ENCODE data around the gene TRIM8. TPM values are rescaled to one million over a fixed set of nuclear protein-coding genes. Genes with fewer than 3 reads are reported as not detected.
A peak's percentile ranks its signal among the peaks of the same experiment; 100 is the strongest.

TRIM8 gene
- total RNA-seq, 1 experiment from 2014 or later, result 91.6 TPM

- H3K79me2 ChIP-seq (ENCODE audit: insufficient read depth, low read length), result no peaks in the 10 kb centered on the region
- H3K27me3 ChIP-seq (ENCODE audit: insufficient read depth, low read length), result no peaks in the 10 kb centered on the region
- RAD21 ChIA-PET (ENCODE audit: low non-redundant PET in 1 of 2, low total read pairs in 2 of 2, uncharacterized antibody in 2 of 2, unreplicated experiment in 2 of 2), result interaction anchor here in 1 of 2 experiments (1.1 kb wide), 1 partner anchor 25 kb away, joined by 9 read pairs; no protein-coding TSS in a partner anchor
- H3K4me2 ChIP-seq (ENCODE audit: low read length), result peak overlapping the region; percentile 55
- ATAC-seq (peak; percentile 8; the same call in 1 of the 2 replicates), DNase-seq (ENCODE audit: low read depth, low spot score) (no peak)
- BruUV-seq (replicated peaks), result no TSS peak
- H3K4me1 ChIP-seq (ENCODE audit: control insufficient read depth in 1 of 2, insufficient read depth in 2 of 2, low read length in 2 of 2), result peaks cover 13 to 23% of the 10 kb centered on the region in 2 experiments
- CTCF ChIA-PET, result interaction anchor here (0.7 to 3.8 kb wide), 12 partner anchors 8 to 440 kb away, joined by 3 to 40 read pairs (median 4); partner anchors contain the start of genes ARL3, SFXN2 and TRIM8
- H3K9me3 ChIP-seq (ENCODE audit: control insufficient read depth in 1 of 2, insufficient read depth in 1 of 2, low read depth in 1 of 2, low read length in 2 of 2), result no peaks in the 10 kb centered on the region
- peak overlapping the region; percentile 31; the same call in 1 of the 2 replicates for H3K9ac ChIP-seq (ENCODE audit: low read length)
- TF ChIP-seq CTCF (IDR thresholded peaks at IDR 0.05 in 2 of 3, conservative IDR thresholded peaks at IDR 0.05 in 1 of 3; ENCODE audit: borderline replicate concordance in 1 of 3, insufficient read depth in 1 of 3, low read depth in 2 of 3, low read length in 2 of 3) (peak in 1 of 3 experiments; percentile 1; a peak in 1 of 6 replicates), CEBPB (IDR thresholded peaks at IDR 0.05; ENCODE audit: low read depth) (no peak), POLR2A (IDR thresholded peaks at IDR 0.05; ENCODE audit: borderline replicate concordance, extremely low read depth, insufficient read depth, insufficient read length) (no peak), EGR1 (IDR thresholded peaks at IDR 0.05; ENCODE audit: low read depth) (no peak), EZH2 (IDR thresholded peaks at IDR 0.05) (no peak)
- no peaks in the 10 kb centered on the region for H4K20me1 ChIP-seq (ENCODE audit: insufficient read depth)
- POLR2A ChIA-PET, result interaction anchor here (1.1 to 1.3 kb wide), 2 partner anchors 15 to 24 kb away, joined by 3 read pairs; no protein-coding TSS in a partner anchor
- intact Hi-C loops (cut with micrococcal nuclease), result no loop called here
- no peak overlapping the region for H3K4me3 ChIP-seq (replicated peaks in 1 of 2; ENCODE audit: low read depth in 1 of 2, low read length in 2 of 2)
- peak overlapping the region; percentile 1; the same call in 1 of the 2 replicates for H3K27ac ChIP-seq (ENCODE audit: low read depth, low read length)
- no peaks in the 10 kb centered on the region for H3K9me2 ChIP-seq (ENCODE audit: insufficient read depth)
- H3K36me3 ChIP-seq (ENCODE audit: control insufficient read depth in 1 of 2, insufficient read depth in 2 of 2, low read length in 2 of 2), result no peaks in the 10 kb centered on the region
- no peak overlapping the region for H2AFZ ChIP-seq (ENCODE audit: low read depth, low read length, poor library complexity, severe bottlenecking)
Observed at GRCh38 chr10:102670065-102670670, 25.9 kb downstream of the TRIM8 start.

- H3K4me1 ChIP-seq (ENCODE audit: control insufficient read depth in 1 of 2, insufficient read depth in 2 of 2, low read length in 2 of 2), result peaks cover 13 to 21% of the 10 kb centered on the region in 2 experiments
- H3K36me3 ChIP-seq (ENCODE audit: control insufficient read depth in 1 of 2, insufficient read depth in 2 of 2, low read length in 2 of 2), result no peaks in the 10 kb centered on the region
- no TSS peak for BruUV-seq (replicated peaks)
- no peaks in the 10 kb centered on the region for H3K9me3 ChIP-seq (ENCODE audit: control insufficient read depth in 1 of 2, insufficient read depth in 1 of 2, low read depth in 1 of 2, low read length in 2 of 2)
- no peak overlapping the region for H3K9ac ChIP-seq (ENCODE audit: low read length)
- CTCF ChIA-PET, result interaction anchor here (0.9 to 3.8 kb wide), 5 partner anchors 8 to 87 kb away, joined by 3 to 40 read pairs (median 5); partner anchors contain the start of gene TRIM8
- no peaks in the 10 kb centered on the region for H3K79me2 ChIP-seq (ENCODE audit: insufficient read depth, low read length)
- no peaks in the 10 kb centered on the region for H4K20me1 ChIP-seq (ENCODE audit: insufficient read depth)
- no peak overlapping the region for H2AFZ ChIP-seq (ENCODE audit: low read depth, low read length, poor library complexity, severe bottlenecking)
- H3K4me3 ChIP-seq (replicated peaks in 1 of 2; ENCODE audit: low read depth in 1 of 2, low read length in 2 of 2), result no peak overlapping the region
- no peak for DNase-seq (ENCODE audit: low read depth, low spot score)
- intact Hi-C loops (cut with micrococcal nuclease), result no loop called here
- ATAC-seq, result no peak
- H3K4me2 ChIP-seq (ENCODE audit: low read length), result no peak overlapping the region
- H3K27ac ChIP-seq (ENCODE audit: low read depth, low read length), result no peak overlapping the region
- TF ChIP-seq CEBPB (IDR thresholded peaks at IDR 0.05; ENCODE audit: low read depth) (no peak), EZH2 (IDR thresholded peaks at IDR 0.05) (no peak), CTCF (IDR thresholded peaks at IDR 0.05 in 2 of 3, conservative IDR thresholded peaks at IDR 0.05 in 1 of 3; ENCODE audit: borderline replicate concordance in 1 of 3, insufficient read depth in 1 of 3, low read depth in 2 of 3, low read length in 2 of 3) (no peak), MAX (IDR thresholded peaks at IDR 0.05) (no peak), SP1 (IDR thresholded peaks at IDR 0.05; ENCODE audit: low read depth) (no peak), ZNF274 (IDR thresholded peaks at IDR 0.05; ENCODE audit: low read depth, low read length) (no peak), EZH2phosphoT487 (IDR thresholded peaks at IDR 0.05; ENCODE audit: borderline replicate concordance) (no peak), RAD21 (IDR thresholded peaks at IDR 0.05; ENCODE audit: low read depth) (no peak), TCF7L2 (IDR thresholded peaks at IDR 0.05; ENCODE audit: borderline replicate concordance, extremely low read depth, insufficient read depth, insufficient read length) (no peak), ELF1 (IDR thresholded peaks at IDR 0.05; ENCODE audit: borderline replicate concordance, low read depth) (no peak), ZFX (IDR thresholded peaks at IDR 0.05) (no peak), CBX3 (IDR thresholded peaks at IDR 0.05; ENCODE audit: low read depth) (no peak), JUND (IDR thresholded peaks at IDR 0.05) (no peak)
- POLR2A ChIA-PET, result no interaction called here
- H3K9me2 ChIP-seq (ENCODE audit: insufficient read depth), result no peaks in the 10 kb centered on the region
- H3K27me3 ChIP-seq (ENCODE audit: insufficient read depth, low read length), result no peaks in the 10 kb centered on the region
- RAD21 ChIA-PET (ENCODE audit: low non-redundant PET in 1 of 2, low total read pairs in 2 of 2, uncharacterized antibody in 2 of 2, unreplicated experiment in 2 of 2), result no interaction called here
Observed at GRCh38 chr10:102670871-102671434, 26.7 kb downstream of the TRIM8 start.
